GM19025 (cell line): Measurements from ENCODE around the gene KRTAP10-4.
"Not testable (repeated sequence)": the region's sequence is repeated elsewhere in the genome, so short reads cannot be mapped to it uniquely, and the experiment has no call there.

Source experiments
- ATAC-seq: cut with Tn5 transposase; IDR thresholded peaks from one replicate; pipeline ENCODE4 v1.9.1; 2021; ENCODE audit warnings: mild to moderate bottlenecking, low read depth, moderate library complexity; ENCODE audit not compliant: unreplicated experiment

The KRTAP10-4 gene

DNA sequence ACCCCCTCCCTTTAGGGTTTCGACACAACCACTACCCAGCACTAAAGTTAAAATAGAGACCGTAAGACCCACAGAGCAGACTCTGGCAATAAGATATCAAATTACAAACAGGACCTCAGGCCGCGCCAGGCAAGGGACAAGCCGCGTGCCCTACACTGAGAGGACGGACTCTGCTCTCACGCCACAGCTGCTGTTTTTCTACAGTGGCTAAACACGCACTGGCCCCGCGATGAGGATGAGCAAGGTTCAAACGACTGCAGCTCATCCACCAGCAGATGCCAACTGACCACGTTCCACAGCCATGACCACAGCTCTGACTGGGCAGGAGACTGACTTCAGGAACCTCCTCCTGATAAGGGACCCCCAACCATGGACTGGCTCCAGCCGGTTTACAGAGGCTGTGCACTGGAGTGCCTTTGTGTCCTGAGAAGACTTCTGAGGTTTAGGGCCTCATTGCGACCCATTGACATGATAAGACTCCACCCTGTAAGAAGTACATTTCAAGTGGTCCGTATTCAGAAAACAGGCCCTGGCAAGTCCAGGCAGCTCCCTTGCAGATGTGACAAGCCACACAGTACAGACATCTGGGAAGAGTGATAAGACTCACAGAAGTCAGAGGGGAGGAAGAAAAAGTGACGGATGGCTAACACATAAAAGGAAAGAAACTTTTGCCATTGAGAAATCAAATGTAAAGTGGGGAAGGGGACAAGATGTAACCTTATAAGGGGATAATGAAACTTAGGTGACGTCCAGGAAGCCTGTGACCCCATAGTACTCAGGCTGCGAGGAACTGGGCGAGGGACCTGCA lies 20.3 kb downstream of the KRTAP10-4 start:
- no peak for ATAC-seq

DNA sequence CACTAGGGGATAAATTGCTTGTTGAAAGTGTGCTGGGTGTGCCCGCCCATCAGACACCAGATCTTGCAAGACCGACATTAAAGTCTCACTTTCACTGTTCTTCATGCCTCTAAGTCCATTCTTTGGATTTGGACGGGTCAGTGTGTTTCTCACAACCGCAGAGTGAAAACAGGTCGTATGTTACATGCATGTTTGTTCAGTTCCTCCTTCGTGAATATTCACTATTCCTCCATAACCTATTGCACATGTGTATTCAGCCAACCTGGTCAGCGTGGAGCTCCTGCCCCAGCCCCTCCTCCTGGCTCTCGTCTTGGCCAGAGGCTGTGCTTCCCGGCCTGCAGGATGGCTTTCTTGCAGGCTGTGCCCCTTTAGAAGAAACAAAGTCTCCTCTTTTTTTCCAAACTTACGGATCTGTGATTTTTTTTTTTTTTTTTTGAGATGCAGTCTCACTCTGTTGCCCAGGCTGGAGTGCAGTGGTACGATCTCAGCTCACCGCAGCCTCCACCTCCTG lies 20.9 kb downstream of the KRTAP10-4 start:
- no peak for ATAC-seq

DNA sequence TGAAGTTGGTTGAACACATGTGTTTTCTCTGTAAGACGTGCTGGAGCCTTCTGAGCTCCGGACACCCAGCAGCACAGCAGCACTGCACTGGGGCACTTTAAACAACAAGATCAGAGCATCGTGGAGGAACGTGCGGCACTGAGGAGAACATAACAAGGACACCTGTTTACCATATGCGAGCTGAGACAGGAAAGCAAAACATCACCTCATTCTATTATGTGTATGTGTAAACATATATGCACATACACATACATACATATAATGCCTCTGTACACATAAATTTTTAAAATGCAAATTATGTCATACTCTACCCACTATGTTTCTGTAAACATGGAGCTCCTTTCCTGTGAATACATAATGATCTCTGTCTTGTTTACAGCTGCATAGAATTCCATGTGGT lies 22.0 kb downstream of the KRTAP10-4 start:
- ATAC-seq, result no peak

DNA sequence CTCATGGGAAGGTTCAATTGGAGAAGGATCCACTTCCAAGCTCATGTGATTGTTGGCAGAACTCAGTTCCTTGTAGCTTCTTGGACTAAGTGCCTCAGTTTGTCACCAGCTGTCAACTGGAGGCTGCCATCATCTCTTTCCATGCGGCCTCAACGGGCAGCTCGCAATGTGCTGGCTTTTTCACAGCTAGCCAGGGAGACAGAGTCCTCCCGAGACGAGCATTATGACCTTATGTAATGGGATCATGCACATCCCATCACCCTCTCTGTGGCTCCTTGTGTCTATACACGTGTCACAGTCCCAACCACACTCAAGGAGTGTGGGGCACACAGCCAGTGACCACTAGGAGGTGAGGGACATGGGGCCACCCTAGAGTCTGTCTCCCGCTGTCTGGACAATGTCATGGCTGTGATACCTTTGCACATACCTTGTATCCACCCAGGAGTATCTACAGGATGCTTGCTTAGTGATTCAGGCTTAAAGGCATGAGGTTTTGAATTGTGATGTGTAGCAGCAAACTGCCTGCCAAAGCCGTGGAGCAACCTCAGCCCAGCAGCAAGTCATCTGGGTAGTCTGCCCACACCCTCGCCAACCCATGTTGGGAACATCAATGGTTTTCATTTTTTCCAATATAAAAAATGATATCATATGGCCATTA lies 22.7 kb downstream of the KRTAP10-4 start:
- ATAC-seq, result no peak

DNA sequence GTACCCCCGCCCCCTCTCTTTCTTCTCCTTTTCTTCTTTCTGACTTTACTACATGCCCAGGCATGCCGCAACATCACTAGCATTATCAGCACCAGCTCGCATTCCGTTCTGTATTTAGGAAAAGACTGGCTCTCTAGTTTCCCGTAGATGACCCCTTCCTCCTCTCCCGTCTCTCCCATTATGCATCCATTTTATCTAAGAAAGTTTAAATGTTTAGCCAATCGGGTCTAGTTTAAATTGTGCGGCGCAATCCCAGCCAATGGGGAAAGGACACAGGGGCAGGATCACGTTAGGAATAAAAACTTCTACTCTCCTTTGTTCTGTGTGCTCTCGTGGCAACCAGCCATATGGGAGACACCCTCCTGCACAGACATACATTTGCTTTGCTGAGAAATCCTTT lies 24.5 kb downstream of the KRTAP10-4 start:
- ATAC-seq, result no peak

DNA sequence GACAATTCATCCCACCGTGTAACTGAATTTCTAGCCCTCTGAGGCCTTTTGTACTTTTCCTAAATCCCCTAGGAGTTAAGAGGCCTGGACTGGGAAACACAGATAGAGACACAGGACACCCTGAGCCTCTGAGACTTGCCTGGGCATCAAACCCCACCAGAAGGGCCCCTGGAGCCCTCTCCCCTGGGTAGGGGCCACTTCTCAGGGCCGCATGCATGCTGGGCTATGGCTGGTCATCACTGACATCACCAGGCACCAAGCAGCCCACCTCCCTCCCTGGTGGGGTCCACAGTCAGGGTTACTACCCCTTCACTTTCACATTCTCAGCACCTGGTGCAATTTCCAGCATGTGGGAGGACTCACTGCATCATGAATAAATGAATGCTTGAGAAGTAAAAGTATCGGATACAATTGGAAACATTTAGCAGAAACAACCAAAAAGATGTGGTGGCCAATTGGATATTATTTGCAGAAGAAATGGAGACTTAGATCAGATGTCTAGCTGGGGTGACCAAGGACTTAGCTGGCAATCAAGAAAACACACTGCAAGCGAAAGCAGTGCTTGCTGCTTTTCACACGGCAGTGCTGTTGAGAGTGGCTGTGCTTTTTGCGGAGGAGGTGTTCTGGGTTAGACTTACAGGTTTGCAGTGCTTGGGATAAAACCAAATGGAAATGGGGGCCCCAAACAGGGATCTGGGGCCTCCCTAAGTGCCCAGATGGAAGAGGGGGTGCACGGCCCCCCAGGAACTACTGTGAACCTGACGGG lies 25.9 kb downstream of the KRTAP10-4 start:
- no peak for ATAC-seq

DNA sequence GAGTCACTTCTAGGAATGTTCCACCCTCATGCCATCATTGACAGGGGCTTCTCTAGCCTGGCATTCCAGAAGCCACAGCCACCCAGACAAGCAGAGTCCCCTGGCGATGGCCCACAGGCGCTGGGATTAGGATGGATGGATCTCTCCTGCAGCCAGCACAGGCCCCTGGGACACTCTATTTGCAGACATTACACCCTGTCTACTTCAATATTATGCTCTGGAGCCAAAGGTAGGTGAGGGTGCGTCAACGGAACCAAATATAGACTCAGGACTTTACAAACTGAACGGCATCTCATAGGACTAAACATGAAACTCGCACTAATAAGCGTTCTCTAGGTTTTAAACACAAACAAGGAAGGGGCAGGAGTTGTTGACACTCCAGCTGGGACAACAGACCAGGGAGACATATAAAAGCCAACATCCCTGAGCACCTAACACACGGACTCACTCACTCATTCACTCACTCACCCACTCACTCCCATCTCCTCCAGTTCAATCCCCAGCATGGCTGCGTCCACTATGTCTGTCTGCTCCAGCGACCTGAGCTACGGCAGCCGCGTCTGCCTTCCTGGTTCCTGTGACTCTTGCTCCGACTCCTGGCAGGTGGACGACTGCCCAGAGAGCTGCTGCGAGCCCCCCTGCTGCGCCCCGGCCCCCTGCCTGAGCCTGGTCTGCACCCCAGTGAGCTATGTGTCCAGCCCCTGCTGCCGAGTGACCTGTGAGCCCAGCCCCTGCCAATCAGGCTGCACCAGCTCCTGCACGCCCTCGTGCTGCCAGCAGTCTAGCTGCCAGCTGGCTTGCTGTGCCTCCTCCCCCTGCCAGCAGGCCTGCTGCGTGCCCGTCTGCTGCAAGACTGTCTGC lies 26.8 kb downstream of the KRTAP10-4 start, which contains the start of gene KRTAP10-7:
KRTAP10-7 (plus strand) TSS at position 480 of the 861 bp plus-strand sequence; CDS start at position 505, 25 bp downstream.
- ATAC-seq, result not testable (repeated sequence)

DNA sequence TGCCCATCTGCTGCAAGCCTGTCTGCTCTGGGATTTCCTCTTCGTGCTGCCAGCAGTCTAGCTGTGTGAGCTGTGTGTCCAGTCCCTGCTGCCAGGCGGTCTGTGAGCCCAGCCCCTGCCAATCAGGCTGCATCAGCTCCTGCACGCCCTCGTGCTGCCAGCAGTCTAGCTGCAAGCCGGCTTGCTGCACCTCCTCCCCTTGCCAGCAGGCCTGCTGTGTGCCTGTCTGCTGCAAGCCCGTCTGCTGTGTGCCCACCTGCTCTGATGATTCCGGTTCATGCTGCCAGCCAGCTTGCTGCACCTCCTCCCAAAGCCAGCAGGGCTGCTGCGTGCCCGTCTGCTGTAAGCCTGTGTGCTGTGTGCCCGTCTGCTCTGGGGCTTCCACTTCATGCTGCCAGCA lies 27.6 kb downstream of the KRTAP10-4 start:
- not testable (repeated sequence) for ATAC-seq

DNA sequence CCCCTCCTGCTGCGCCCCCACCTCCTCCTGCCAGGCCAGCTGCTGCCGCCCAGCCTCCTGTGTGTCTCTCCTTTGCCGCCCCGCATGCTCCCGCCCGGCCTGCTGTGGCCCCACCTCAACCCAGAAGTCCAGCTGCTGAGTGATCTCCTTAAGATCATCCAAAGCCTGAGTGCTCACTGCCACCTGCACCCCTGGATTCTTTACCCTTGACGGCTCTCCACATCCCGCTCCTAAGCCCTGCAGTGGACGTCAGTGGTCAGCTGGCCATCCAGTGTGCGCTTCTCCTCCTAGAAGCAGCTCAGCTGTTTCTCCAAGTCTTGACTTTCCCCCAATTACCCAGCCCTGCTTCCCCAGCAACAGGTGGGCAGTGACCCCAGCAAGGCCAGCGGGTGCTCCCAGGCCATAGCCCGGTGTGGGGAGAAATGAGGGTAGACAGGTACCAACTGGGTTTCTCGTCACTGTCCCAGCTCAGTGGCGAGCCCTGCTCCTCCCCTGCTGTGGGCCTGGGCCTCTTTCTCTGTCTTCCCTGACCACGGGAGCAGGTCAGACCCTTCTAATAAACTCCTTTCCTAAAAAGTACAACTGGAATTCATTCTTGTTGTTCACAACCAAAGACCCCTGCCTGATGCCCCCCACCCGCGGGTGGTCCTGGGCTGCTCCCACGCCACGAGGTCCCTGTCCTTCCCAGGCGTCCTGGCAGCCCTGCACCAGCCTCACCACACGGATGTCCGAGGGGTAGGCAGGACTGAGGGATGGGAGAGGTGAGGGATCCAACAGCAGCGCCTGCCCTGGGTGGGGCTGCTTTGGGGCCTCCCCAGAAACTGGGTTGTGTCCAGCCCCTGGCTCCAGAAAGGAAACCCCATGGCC lies 28.3 kb downstream of the KRTAP10-4 start:
- ATAC-seq, result no peak

DNA sequence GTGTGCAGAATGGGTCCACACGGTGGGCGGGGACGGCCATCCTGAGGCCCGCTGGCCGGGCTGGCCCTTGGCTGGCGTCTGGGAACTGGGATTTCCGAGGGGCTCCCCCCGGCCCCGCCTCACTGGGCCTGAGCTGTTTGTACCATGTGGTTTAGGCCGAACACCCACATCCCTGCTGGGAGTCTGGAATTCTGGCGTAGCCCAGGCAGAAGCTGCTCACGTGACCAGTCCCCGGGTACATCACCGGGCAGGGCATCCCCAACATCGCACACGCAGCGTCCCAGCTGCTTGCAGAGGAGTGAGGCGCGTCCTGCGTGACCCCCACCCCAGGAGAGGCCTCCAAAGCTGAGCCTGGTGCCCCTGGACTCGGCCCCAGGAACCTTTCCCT lies 28.9 kb downstream of the KRTAP10-4 start:
- ATAC-seq, result no peak

DNA sequence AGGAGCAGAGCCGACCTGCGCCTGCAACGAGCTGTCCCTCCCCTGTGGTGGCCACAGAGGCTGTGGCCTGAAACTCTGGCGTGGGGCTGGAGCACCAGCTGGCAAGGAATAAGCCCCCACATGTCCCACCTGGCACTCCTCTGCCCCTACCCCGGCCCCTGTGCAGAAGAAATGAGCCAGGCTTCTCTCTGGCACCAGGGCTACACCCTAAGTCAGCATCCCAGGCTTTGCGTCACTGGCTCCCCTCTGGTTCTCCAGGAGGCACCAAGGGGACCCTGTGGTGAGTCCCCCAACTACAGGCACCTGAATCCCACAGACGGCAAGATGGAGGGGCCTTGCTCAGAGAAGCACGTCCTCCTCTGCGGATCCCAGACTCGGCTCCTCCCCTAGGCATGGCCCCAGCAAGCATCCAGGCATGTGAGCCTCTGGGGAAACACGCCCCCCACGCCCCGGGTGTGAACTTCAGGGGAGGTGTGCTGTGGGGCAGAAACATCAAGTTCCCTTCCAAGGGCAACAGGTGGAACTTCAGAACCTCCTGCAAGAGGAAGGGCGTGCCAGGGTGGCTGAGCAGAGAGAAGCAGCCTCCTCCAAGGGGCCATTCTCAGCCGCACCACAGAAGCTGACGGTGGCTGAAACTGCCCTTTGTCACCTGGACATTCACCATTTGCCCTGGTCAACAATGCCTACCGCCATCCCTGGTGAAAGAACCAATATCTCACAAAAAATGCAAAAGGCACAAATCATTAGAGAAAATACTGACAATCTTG lies 29.8 kb downstream of the KRTAP10-4 start:
- no peak for ATAC-seq

DNA sequence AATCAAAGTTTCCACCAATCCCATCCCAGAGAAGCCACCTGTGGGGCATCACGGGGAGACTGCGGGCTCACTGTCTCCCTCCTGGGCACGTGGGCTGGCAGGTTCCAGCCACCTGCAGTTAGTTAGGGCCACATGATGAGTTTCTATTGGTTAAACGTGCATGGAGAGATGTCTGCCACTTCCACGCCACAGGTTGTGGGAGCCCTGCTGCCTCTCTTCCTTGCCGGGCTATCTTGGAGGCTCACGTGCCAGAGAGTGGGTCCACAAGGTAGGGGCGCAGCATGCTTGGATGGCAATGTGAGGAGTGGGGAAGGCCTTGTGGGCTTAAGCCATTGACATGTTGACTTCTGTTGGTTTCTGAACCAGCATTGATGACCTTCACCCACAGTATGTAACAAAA lies 30.4 kb downstream of the KRTAP10-4 start:
- ATAC-seq, result no peak

DNA sequence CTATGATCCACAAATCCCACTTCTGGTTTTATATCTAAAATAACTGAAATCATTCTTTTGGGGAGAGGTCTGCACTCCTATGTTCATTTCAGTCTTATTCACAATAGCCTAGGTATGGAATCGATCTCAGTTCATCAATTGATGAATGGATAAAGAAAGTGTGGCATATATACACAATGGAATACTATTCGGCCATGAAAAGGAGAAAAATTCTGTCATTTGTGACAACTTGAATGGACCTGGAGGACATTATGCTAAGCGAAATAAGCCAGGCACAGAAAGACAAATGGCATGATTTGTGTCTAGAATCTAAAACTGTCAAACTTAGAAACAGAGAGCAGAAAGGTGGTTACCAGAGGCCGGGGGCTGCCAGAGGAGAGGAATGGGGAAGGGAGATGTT lies 33.0 kb downstream of the KRTAP10-4 start:
- ATAC-seq, result no peak

DNA sequence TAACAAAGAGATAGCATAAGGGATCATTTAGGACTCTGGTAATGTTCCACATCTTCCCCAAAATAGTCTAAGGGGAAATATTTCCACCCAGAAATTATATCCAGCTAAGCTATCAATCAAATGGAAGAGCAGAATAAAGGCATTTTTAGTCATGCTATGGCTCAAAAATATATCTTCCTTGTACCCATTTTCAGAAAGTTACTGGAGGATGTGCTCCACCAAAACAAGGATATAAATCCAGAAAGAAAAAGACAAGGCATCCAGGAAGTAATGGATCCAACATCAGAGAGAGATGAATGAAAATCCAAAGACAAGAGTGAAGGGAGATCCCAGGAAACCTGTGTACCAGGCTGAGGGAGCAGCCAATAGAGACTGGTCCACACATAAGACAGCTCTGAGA lies 35.7 kb downstream of the KRTAP10-4 start:
- no peak for ATAC-seq

DNA sequence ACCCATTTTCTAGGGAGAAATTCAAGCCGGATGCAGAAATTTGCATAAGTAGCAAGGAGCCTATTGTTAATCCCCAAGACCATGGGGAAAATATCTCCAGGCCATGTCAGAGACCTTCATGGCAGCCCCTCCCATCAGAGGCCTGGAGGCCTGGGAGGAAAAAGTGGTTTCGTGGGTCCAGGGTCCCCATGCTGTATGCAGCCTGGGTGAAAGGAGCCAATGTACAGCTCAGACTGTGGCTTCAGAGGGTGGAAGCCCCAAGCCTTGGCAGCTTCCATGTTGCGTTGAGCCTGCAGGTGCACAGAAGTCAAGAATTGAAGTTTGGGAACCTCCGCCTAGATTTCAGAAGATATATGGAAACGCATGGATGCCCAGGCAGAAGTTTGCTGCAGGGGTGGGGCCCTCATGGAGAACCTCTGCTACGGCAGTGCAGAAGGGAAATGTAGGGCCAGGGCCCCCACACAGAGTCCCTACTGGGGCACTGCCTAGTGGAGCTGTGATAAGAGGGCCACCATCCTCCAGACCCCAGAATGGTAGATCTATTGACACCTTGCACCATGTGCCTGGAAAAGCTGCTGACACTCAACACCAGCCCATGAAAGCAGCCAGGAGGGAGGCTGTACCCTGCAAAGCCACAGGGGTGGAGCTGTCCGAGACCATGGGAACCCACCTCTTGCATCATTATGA lies 36.8 kb downstream of the KRTAP10-4 start:
- ATAC-seq, result not testable (repeated sequence)

DNA sequence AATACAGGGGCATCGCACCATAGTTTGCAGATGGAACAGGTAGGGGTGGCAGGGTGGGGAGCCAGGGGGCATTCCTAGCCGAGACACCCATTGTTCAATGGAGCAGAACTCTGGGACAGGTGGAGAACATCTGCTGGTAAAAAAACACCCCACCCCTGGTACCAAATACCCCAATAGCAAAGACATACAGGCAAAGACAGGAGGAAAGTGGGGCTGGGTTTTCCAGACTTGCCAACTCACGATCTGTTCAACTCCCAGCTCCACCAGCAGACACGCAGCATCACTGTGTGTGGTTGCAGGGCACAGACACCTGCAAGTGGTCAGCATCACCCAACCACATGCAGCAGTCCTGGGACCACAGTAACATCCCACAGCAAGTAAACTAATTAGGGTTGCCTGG lies 38.0 kb downstream of the KRTAP10-4 start:
- no peak for ATAC-seq

DNA sequence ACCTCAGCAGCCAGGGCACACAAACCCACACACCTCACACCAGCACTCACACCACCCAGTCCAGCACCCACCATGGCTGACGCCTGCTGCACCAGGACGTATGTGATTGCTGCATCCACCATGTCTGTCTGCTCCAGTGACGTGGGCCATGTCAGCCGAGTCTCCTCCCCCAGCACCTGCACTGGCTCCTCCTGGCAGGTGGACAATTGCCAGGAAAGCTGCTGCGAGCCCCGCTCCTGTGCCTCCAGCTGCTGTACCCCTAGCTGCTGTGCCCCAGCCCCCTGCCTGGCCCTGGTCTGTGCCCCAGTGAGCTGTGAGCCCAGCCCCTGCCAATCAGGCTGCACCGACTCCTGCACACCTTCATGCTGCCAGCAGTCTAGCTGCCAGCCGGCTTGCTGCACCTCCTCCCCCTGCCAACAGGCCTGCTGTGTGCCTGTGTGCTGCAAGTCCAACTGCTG lies 38.5 kb downstream of the KRTAP10-4 start, which contains the start of gene KRTAP10-8:
KRTAP10-8 (plus strand) TSS at position 51 of the 458 bp plus-strand sequence; CDS start at position 73, 22 bp downstream.
- no peak for ATAC-seq
